ENCODE data around the gene GHDC. TPM values are rescaled to one million over a fixed set of nuclear protein-coding genes. Genes with fewer than 3 reads are reported as not detected.
"Not testable (repeated sequence)": the region's sequence is repeated elsewhere in the genome, so short reads cannot be mapped to it uniquely, and the experiment has no call there.

The GHDC gene
- total RNA-seq (10 to 100 TPM; 19.5 to 40.1 (median 31.0) TPM), polyA plus RNA-seq (10 to 100 TPM in 1 of 2 donors, 1 to 10 TPM in 1; 9.2 to 30.4 TPM)
- long read RNA-seq, donor 1, partial matches to known transcripts = 44 of 55 reads
- long read RNA-seq, donor 1, other reads (novel, unspliced or antisense) = 11 of 55 reads
- long read RNA-seq, donor 2, partial matches to known transcripts = 0 of 3 reads
- long read RNA-seq, donor 2, other reads (novel, unspliced or antisense) = 0 of 3 reads
- long read RNA-seq, donor 3, transcript GHDC-207 (10 exons, 2,396 nt) = major isoform, 9 of 68 reads
- long read RNA-seq, donor 3, partial matches to known transcripts = 52 of 68 reads
- long read RNA-seq, donor 3, other reads (novel, unspliced or antisense) = 7 of 68 reads

- intact Hi-C loops (cut with DNase I) = no loop called here
- no peak for TF ChIP-seq EP300 (IDR thresholded peaks at IDR 0.05)
- peak; percentile 35 for TF ChIP-seq POLR2A (IDR thresholded peaks at IDR 0.05)
- no peak for TF ChIP-seq CTCF (IDR thresholded peaks at IDR 0.05)
- Histone ChIP-seq H3K27me3 (no peaks in the 10 kb centered on the region), H3K4me1 (ENCODE audit: insufficient read depth) (peaks cover 10% of the 10 kb centered on the region), H3K36me3 (no peaks in the 10 kb centered on the region), H3K9me3 (no peaks in the 10 kb centered on the region), H3K27ac (peak within 1 kb of the TSS; percentile 3 to 12), H3K4me3 (peak within 1 kb of the TSS; percentile 70)
- peak; percentile 77 to 86 (median 83) for DNase-seq
- WGBS, 3 donors = 13 to 17% (median 17%) methylated on average over 24 of the region's 24 CpGs
Measured at GRCh38 chr17:42193969-42194899, at the start of gene GHDC. Gene GHDC, minus strand, starts transcription at chr17:42194494. Its CDS starts 913 bp downstream, at chr17:42193581.

GRCh38 chr17:42243493-42243982, 49.2 kb upstream of the GHDC start:
- Histone ChIP-seq H3K9me3 (no peaks in the 10 kb centered on the region), H3K4me1 (ENCODE audit: insufficient read depth) (peaks cover 9% of the 10 kb centered on the region), H3K27me3 (no peaks in the 10 kb centered on the region), H3K4me3 (no peak overlapping the region), H3K27ac (no peak overlapping the region), H3K36me3 (no peaks in the 10 kb centered on the region)
- TF ChIP-seq POLR2A (IDR thresholded peaks at IDR 0.05) = no peak
- TF ChIP-seq CTCF (IDR thresholded peaks at IDR 0.05) = no peak
- TF ChIP-seq EP300 (IDR thresholded peaks at IDR 0.05) = no peak
- no peak for DNase-seq
- intact Hi-C loops (cut with DNase I) = no loop called here
- WGBS, 3 donors = 54 to 65% (median 58%) methylated on average over 5 of the region's 5 CpGs

- H3K4me1 ChIP-seq (ENCODE audit: insufficient read depth) = peaks cover 12% of the 10 kb centered on the region
- H3K27ac ChIP-seq = no peak overlapping the region
- TF ChIP-seq EP300 (IDR thresholded peaks at IDR 0.05) (no peak), CTCF (IDR thresholded peaks at IDR 0.05) (no peak), POLR2A (IDR thresholded peaks at IDR 0.05) (no peak)
- no peak overlapping the region for H3K4me3 ChIP-seq
- H3K36me3 ChIP-seq = no peaks in the 10 kb centered on the region
- WGBS, 3 donors = 89 to 96% (median 92%) methylated on average over 1 of the region's 1 CpG
- H3K9me3 ChIP-seq = no peaks in the 10 kb centered on the region
- no peaks in the 10 kb centered on the region for H3K27me3 ChIP-seq
- intact Hi-C loops (cut with DNase I) = no loop called here
- no peak for DNase-seq
Measured at GRCh38 chr17:42241871-42242270, 47.6 kb upstream of the GHDC start.

- DNase-seq; H3K9me3 ChIP-seq; intact Hi-C loops (cut with DNase I); H3K4me3 ChIP-seq; H3K36me3 ChIP-seq; H3K27me3 ChIP-seq; H3K27ac ChIP-seq: not testable (repeated sequence)
- WGBS, 3 donors = 77 to 82% (median 81%) methylated on average over 4 of the region's 4 CpGs
- peaks cover 15% of the 10 kb centered on the region for H3K4me1 ChIP-seq (ENCODE audit: insufficient read depth)
Measured at GRCh38 chr17:42240863-42241262, 46.6 kb upstream of the GHDC start.
